GM10847 (cell line): ENCODE measurements around the gene SNX8.

Experiments used
- POLR2A ChIP-seq: IDR thresholded peaks from 2 replicates; pipeline ENCODE4 v1.6.1; 2011; ENCODE audit not compliant: insufficient read length; ENCODE audit errors: extremely low read depth

The SNX8 gene

GRCh38 chr7:2227699-2228098 lies 86.5 kb downstream of the SNX8 start:
- TF ChIP-seq POLR2A, result no peak

GRCh38 chr7:2225830-2226229 lies 88.4 kb downstream of the SNX8 start:
- TF ChIP-seq POLR2A, result no peak

DNA sequence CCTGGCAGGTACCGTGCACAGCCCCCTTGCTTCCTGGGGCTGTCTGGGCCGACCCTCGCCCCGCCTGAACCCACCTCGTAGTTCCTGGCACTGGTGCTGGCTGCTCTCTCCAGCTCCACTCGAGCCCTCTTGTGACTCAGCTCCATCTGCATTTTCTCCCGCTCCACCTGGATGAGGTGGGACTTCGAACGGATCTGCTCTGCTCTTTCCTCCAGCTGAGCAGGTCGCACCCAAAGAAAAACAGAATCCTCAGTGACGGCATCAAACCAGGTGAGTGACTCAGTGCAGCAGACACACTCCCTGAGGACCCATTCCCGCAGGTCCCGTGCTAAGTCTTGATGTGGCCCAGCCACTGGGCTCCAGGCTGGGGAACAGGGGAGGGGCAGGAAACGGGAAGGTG lies 88.9 kb downstream of the SNX8 start:
- no peak for TF ChIP-seq POLR2A

GRCh38 chr7:2224934-2225333 lies 89.3 kb downstream of the SNX8 start:
- no peak for TF ChIP-seq POLR2A

GRCh38 chr7:2224491-2224928 lies 89.7 kb downstream of the SNX8 start:
- TF ChIP-seq POLR2A, result no peak

DNA sequence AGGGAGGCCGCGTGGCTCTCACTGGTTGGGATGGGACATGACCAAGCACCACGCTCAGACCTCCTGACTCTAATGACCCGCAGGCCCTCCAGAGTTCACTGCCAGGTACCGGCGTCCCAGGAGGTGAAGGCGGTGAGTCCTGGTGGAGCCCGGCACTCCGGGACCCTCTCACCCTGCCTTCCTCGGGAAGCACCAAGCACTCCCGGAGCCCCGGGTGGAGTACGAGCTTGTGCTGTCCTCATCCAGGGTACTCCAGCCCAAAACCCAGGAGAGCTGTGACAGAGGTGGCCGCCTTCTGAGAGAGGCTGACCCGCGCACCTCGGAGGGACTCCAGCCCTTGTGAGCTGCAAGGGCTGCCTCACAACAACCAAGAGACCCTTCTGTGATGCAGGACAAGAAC lies 90.9 kb downstream of the SNX8 start:
- TF ChIP-seq POLR2A, result no peak

GRCh38 chr7:2222516-2222915 lies 91.7 kb downstream of the SNX8 start:
- no peak for TF ChIP-seq POLR2A

DNA sequence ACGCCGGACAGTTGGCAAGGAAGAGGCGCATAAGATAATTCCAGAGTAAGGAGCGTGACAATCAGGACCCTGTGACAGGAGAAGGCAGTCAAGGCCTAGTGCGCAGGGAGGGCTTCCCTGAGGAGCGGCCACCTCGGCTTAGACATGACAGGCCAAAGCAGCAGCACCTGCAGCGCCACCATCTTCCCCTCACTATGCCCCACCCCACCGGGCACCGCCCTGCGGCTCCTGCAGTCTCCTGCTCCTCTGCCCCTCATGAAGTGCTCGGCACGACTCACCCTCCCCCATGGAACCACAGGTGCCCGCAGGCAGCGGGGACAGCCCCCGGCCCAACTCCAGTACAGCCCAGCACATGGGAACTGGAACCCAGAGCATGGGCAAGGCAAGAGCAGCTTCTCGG lies 93.3 kb downstream of the SNX8 start:
- TF ChIP-seq POLR2A, result no peak

- no peak for TF ChIP-seq POLR2A
Observed at GRCh38 chr7:2220506-2220905, 93.7 kb downstream of the SNX8 start.

GRCh38 chr7:2220030-2220429 lies 94.2 kb downstream of the SNX8 start:
- no peak for TF ChIP-seq POLR2A

DNA sequence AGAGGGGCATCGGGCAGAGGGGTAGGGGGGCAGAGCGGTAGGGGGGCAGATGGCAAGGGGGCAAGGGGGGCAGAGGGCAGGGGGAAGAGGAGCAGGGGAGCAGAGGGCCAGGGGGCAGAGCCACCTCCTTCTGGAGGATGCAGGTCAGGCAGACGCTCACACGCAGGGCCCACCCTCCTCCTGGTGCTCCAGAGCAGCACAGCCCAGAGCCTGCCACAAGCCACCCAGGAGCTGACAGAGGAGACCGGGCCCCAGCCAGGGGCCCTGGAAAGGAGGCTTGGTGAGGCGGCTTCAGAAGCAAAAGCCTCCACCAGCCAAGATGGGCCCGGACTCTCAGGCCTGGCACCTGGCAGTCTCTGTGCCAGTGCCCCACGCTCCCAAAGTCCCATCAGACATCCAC lies 94.6 kb downstream of the SNX8 start:
- no peak for TF ChIP-seq POLR2A

DNA sequence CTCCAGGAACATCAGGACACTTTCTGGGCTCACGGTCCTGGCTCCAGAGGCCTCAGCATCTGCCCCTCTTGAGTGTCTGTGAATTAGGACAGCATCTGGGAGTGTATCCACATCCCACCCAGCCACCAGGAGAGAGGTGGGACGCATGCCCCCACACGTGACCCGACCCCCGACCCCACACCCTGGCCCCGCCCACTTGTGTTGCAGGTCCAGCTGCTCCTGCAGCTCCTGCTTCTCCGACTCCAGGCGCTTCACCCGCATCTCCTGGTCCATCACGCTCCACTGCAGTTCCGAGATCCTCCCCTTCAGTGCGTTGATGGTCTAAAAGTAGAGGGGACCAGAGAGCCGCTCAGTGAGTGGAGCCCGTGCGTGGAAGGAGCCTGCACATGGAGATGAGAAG lies 95.1 kb downstream of the SNX8 start:
- TF ChIP-seq POLR2A, result no peak

GRCh38 chr7:2218444-2218785 lies 95.8 kb downstream of the SNX8 start:
- no peak for TF ChIP-seq POLR2A

GRCh38 chr7:2217716-2218443 lies 96.4 kb downstream of the SNX8 start:
- TF ChIP-seq POLR2A, result no peak

DNA sequence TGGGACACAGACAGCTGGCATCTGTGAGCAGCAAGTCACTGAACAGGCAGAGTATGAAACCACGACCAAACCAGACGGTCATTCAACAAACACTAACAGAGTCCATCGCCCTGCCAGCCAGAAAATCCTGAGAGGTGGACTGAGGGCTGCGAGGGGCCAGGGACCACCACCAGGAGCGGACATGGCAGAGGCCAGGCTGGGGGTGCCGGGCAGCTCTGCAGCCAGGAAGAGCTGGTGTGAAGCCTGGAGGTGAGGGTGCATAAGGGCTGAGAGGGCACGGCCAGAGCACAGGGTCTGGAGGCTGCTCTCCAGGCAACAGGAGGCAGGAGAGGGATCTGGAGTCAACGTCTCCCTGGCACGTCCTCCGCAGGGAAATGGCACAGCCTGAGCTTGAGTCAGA lies 97.0 kb downstream of the SNX8 start:
- no peak for TF ChIP-seq POLR2A

GRCh38 chr7:2215851-2216250 lies 98.4 kb downstream of the SNX8 start:
- TF ChIP-seq POLR2A, result no peak

DNA sequence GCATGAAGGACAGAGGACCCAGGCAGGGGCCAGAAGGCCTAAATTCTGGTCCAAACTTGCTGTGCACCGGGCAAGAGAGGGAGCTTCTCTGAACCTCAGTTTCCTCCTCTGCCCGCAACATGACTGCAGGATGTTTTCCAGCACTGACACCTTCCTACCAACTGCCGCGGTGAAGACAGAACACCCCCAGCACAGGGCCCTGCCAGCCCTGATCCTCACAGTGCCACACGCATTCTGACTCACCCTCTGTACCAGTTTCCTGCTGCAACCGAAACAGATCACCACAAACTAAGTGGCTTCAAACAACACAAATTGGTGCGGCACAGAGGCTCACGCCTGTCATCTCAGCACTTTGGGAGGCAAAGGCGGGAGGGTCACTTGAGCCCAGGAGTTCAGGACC lies 99.6 kb downstream of the SNX8 start:
- TF ChIP-seq POLR2A, result no peak
